Kidney (tissue), 14 donors: ENCODE results near the gene ATP5MK. TPM values are rescaled to one million over a fixed set of nuclear protein-coding genes. Genes with fewer than 3 reads are reported as not detected.

ENCODE experiments used
- DNase-seq, 5 donors: peaks; one replicate each; pipeline ENCODE4 v3.0.0-alpha.2; 2013 to 2020
- FAIRE-seq: peaks from 2 replicates; lab custom pipeline; 2012; peaks lifted over from hg19 to GRCh38; lab: Jason Lieb, UNC
- H3K27ac ChIP-seq, 2 donors: one replicate each; pipeline ENCODE4 v1.7.0; 2013; ENCODE audit warnings: low read depth in 2 of 2, low read length in 2 of 2, inconsistent platforms in 1 of 2
- H3K27me3 ChIP-seq: one replicate; pipeline ENCODE4 v1.7.1; 2013; ENCODE audit warnings: low read length, inconsistent platforms; ENCODE audit not compliant: control insufficient read depth, insufficient read depth
- H3K36me3 ChIP-seq, 3 donors: one replicate each; pipeline versions ENCODE4 v1.7.0 to v1.7.1; 2013; ENCODE audit warnings: low read length in 3 of 3, control low read depth in 1 of 3, inconsistent platforms in 1 of 3; ENCODE audit not compliant: insufficient read depth in 3 of 3, control insufficient read depth in 2 of 3
- H3K4me1 ChIP-seq, 3 donors: one replicate each; pipeline versions ENCODE4 v1.7.0 to v1.7.1; 2013; ENCODE audit warnings: low read length in 3 of 3, inconsistent platforms in 1 of 3, low read depth in 1 of 3; ENCODE audit not compliant: control insufficient read depth in 2 of 3, insufficient read depth in 2 of 3
- H3K4me3 ChIP-seq, 3 donors: one replicate each; pipeline versions ENCODE4 v1.7.0 to v1.8.1; 2013; ENCODE audit warnings: low read length in 3 of 3, control low read depth in 1 of 3, inconsistent platforms in 1 of 3
- H3K9ac ChIP-seq, 3 donors: one replicate each; pipeline versions ENCODE4 v1.7.0 to v1.7.1; 2013; ENCODE audit warnings: low read length in 3 of 3, control low read depth in 1 of 3, inconsistent platforms in 1 of 3
- H3K9me3 ChIP-seq, 3 donors: one replicate each; pipeline versions ENCODE4 v1.7.0 to v1.7.1; 2013; ENCODE audit warnings: low read length in 3 of 3, control low read depth in 1 of 3, inconsistent platforms in 1 of 3; ENCODE audit not compliant: control insufficient read depth in 2 of 3, insufficient read depth in 1 of 3
- intact Hi-C: fragments of 100-400 bp; cut with DNase I; formaldehyde crosslinking; loops from one replicate; pipeline ENCODE4 v1.11.1; 2022
- polyA plus RNA-seq: library from polyadenylated mRNA; stranded (reverse); fragments of 350-450 nt; fragmentation: Illumina TruSeq; extraction: RNeasy Lipid Tissue Mini Kit (QIAGEN cat#74804); gene quantifications from one replicate; pipeline ENCODE4 v1.2.3, GENCODE V29; 2014; ENCODE audit warnings: low read depth, low replicate concordance; ENCODE audit not compliant: insufficient read depth
- total RNA-seq: library from RNA; stranded (reverse); fragmentation: NEBNext Ultra II Directional; extraction: Animal tissue kit (Norgen Biotek cat#: 25700); gene quantifications from one replicate; pipeline ENCODE4 v1.2.1, GENCODE V29; 2021
- TF ChIP-seq, protein P1 (sequence below): IDR thresholded peaks from 3 replicates; pipeline ENCODE4 v1.5.1; 2012; ENCODE audit warnings: mild to moderate bottlenecking, moderate library complexity, borderline replicate concordance; ENCODE audit not compliant: insufficient read depth; ENCODE audit errors: extremely low read depth
- donor health status: control.
- donor health status: control.
- donor health status: control.
- donor health status: control.
- donor health status: control.
- donor health status: DM: yes; HTN: yes; CAD: no.
- donor health status: Normal renal cell carcinoma (clear cell type).

Gene ATP5MK
- total and polyA plus RNA-seq, 2 donors from 2014 or later: 265 to 1,143 TPM

DNA sequence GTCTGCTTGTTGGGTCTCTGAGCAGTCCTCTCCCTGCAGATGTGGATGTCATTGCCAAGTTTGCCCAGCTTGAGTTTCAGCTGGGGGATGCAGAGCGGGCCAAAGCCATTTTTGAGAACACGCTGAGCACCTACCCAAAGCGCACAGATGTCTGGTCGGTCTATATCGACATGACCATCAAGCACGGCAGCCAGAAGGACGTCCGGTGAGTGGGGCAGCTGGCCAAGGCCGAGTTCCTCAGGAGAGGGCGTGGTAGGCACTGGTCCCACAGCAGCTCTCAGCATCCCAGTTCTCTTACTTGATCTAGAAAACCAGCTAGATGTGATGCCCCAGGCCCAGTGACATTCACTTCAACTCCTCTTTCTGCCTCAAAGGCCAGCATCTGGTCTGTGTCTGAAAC, 48.2 kb upstream of the ATP5MK start:
- H3K36me3 ChIP-seq: peaks cover 0 to 47% (median 23%) of the 10 kb centered on the region in 3 donors
- no peaks in the 10 kb centered on the region for H3K27me3 ChIP-seq
- intact Hi-C loops: no loop called here
- H3K27ac ChIP-seq: no peak overlapping the region
- DNase-seq (no peak), FAIRE-seq (no peak)
- no peak overlapping the region for H3K4me3 ChIP-seq
- TF ChIP-seq, protein P1, sequence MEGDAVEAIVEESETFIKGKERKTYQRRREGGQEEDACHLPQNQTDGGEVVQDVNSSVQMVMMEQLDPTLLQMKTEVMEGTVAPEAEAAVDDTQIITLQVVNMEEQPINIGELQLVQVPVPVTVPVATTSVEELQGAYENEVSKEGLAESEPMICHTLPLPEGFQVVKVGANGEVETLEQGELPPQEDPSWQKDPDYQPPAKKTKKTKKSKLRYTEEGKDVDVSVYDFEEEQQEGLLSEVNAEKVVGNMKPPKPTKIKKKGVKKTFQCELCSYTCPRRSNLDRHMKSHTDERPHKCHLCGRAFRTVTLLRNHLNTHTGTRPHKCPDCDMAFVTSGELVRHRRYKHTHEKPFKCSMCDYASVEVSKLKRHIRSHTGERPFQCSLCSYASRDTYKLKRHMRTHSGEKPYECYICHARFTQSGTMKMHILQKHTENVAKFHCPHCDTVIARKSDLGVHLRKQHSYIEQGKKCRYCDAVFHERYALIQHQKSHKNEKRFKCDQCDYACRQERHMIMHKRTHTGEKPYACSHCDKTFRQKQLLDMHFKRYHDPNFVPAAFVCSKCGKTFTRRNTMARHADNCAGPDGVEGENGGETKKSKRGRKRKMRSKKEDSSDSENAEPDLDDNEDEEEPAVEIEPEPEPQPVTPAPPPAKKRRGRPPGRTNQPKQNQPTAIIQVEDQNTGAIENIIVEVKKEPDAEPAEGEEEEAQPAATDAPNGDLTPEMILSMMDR: no peak
- no peaks in the 10 kb centered on the region for H3K9me3 ChIP-seq
- no peak overlapping the region for H3K9ac ChIP-seq
- peaks cover 0 to 3% (median 3%) of the 10 kb centered on the region in 3 donors for H3K4me1 ChIP-seq

DNA sequence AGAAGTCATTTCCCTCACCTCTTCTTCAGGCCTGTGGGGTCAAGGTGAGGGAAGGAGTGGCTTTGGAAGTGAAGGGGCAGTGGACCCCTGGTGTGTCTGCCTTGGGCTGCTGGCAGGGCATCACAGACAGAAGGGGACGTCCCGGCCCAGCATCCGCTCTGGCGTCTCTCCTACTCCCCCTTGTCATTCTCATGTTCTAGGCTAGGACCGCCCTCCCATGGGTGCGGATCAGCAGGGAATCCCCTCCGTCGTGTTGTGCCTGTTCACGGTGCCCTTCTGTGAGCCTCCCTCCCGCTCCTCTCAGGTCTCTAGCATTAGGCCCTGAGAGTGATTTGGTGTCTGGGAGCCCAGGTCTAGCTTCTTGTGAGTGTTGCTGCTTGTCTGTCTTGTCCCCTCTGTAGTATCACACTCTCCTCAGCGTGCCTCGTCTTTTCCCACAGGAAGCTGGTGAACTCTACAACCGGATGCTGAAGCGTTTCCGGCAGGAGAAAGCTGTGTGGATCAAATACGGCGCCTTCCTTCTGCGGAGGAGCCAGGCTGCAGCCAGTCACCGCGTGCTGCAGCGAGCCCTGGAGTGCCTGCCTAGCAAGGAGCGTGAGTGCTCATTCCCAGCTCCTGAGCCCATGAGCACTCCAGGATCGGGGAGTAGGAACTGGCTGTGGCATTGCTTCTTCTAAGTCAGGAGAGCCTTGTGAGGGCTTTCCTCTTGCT, 47.4 kb upstream of the ATP5MK start:
- intact Hi-C loops: no loop called here
- TF ChIP-seq, protein P1: no peak
- no peak for DNase-seq
- H3K9me3 ChIP-seq: no peaks in the 10 kb centered on the region
- H3K4me3 ChIP-seq: no peak overlapping the region
- H3K27ac ChIP-seq: no peak overlapping the region
- H3K9ac ChIP-seq: no peak overlapping the region
- peaks cover 0 to 3% (median 0%) of the 10 kb centered on the region in 3 donors for H3K4me1 ChIP-seq
- H3K36me3 ChIP-seq: peaks cover 0 to 52% (median 24%) of the 10 kb centered on the region in 3 donors
- H3K27me3 ChIP-seq: no peaks in the 10 kb centered on the region
- FAIRE-seq: no peak

DNA sequence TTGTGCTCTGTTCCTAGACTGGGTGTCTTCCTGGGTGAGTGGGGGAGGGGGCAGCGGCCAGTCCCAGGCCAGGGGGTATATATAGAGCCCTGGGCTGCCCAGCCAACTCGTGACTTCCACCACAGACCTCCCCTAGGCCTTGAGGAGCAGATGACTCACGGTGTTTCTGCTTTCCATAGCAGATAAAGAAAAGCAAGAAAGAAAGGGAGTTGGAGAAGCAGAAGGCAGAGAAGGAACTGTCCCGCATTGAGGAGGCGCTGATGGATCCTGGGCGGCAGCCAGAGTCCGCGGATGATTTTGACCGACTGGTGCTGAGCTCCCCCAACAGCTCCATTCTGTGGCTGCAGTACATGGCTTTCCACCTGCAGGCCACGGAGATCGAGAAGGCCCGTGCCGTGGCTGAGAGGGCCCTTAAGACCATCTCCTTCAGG, 45.8 kb upstream of the ATP5MK start:
- Histone ChIP-seq H3K27ac (no peak overlapping the region), H3K4me3 (no peak overlapping the region), H3K9ac (no peak overlapping the region), H3K4me1 (peaks cover 0 to 3% (median 0%) of the 10 kb centered on the region in 3 donors), H3K36me3 (peaks cover 0 to 62% (median 27%) of the 10 kb centered on the region in 3 donors), H3K27me3 (no peaks in the 10 kb centered on the region), H3K9me3 (no peaks in the 10 kb centered on the region)
- FAIRE-seq: no peak
- DNase-seq: no peak
- TF ChIP-seq, protein P1: no peak
- intact Hi-C loops: no loop called here
